ENCODE measurements around the gene TAP2.

DNA sequence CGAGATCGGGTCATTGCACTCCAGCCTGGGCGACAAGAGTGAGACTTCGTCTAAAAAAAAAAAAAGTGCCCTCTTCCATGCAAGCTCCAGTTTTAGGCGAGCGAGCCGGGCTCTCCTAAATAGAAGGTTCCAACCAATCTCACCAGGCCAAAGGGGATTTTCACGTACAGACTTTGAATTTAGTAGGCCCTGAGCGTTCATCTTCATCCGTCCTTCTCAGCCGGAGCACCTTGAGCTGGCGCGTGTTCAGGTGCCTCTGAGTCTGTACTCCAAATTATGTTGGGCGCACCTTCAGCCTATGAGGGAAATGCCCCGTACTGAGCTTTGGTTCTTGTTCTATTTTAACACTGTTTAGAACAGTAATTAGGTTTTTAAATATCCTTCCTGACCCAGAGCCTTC, 817 bp upstream of the TAP2 start:
- TF ChIP-seq POLR2AphosphoS5 (IDR thresholded peaks at IDR 0.05): no peak
- TF ChIP-seq, protein P1, sequence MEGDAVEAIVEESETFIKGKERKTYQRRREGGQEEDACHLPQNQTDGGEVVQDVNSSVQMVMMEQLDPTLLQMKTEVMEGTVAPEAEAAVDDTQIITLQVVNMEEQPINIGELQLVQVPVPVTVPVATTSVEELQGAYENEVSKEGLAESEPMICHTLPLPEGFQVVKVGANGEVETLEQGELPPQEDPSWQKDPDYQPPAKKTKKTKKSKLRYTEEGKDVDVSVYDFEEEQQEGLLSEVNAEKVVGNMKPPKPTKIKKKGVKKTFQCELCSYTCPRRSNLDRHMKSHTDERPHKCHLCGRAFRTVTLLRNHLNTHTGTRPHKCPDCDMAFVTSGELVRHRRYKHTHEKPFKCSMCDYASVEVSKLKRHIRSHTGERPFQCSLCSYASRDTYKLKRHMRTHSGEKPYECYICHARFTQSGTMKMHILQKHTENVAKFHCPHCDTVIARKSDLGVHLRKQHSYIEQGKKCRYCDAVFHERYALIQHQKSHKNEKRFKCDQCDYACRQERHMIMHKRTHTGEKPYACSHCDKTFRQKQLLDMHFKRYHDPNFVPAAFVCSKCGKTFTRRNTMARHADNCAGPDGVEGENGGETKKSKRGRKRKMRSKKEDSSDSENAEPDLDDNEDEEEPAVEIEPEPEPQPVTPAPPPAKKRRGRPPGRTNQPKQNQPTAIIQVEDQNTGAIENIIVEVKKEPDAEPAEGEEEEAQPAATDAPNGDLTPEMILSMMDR (IDR thresholded peaks at IDR 0.05; ENCODE audit: poor library complexity, severe bottlenecking): no peak
- TF ChIP-seq SMC3 (conservative IDR thresholded peaks at IDR 0.05; ENCODE audit: poor library complexity): no peak
- no peak for TF ChIP-seq TAF1 (IDR thresholded peaks at IDR 0.05; ENCODE audit: low read depth)
- no peak for TF ChIP-seq MXI1 (conservative IDR thresholded peaks at IDR 0.05; ENCODE audit: poor library complexity, severe bottlenecking)
- TF ChIP-seq RAD21 (conservative IDR thresholded peaks at IDR 0.05): no peak
- no peak for TF ChIP-seq EZH2 (IDR thresholded peaks at IDR 0.05; ENCODE audit: borderline replicate concordance, insufficient read depth, low read length, poor library complexity, severe bottlenecking)
